ENCODE data around the gene HOXD3.

- no peak for TF ChIP-seq POLR2A (IDR thresholded peaks at IDR 0.05)
- no peak for TF ChIP-seq CTCF (IDR thresholded peaks at IDR 0.05)
Observed at GRCh38 chr2:176172895-176173566, 15.9 kb downstream of the HOXD3 start.

Measured in lower leg skin (tissue), 3 donors.